Uterus (tissue), 4 donors: Measurements from ENCODE around the gene SAP30BP. TPM values are rescaled to one million over a fixed set of nuclear protein-coding genes. Genes with fewer than 3 reads are reported as not detected.
A peak's percentile ranks its signal among the peaks of the same experiment; 100 is the strongest.

Source experiments
- DNase-seq, 2 donors: peaks; one replicate each; pipeline ENCODE4 v3.0.0-alpha.2; 2019 to 2020
- H3K27ac ChIP-seq, 2 donors: fragments of 200-600 bp; sonication (generic); 1 replicate in 1 of 2; 2 replicates in 1 of 2; pipeline ENCODE4 v1.5.1; 2016 to 2018
- H3K27me3 ChIP-seq, 2 donors: fragments of 200-600 bp; sonication (generic); one replicate each; pipeline ENCODE4 v1.5.1; 2018 to 2019; ENCODE audit warnings: control low read depth in 1 of 2
- H3K36me3 ChIP-seq, 2 donors: fragments of 200-600 bp; sonication (generic); one replicate each; pipeline ENCODE4 v1.5.1; 2019; ENCODE audit warnings: control low read depth in 1 of 2
- H3K4me1 ChIP-seq, 2 donors: fragments of 200-600 bp; sonication (generic); one replicate each; pipeline ENCODE4 v1.5.1; 2018 to 2019; ENCODE audit warnings: control low read depth in 1 of 2
- H3K4me3 ChIP-seq, 2 donors: fragments of 200-600 bp; sonication (generic); 1 replicate in 1 of 2; 2 replicates in 1 of 2; pipeline ENCODE4 v1.5.1; 2018 to 2019; ENCODE audit warnings: mild to moderate bottlenecking in 1 of 2
- H3K9me3 ChIP-seq, 2 donors: fragments of 200-600 bp; sonication (generic); one replicate each; pipeline ENCODE4 v1.5.1; 2019; ENCODE audit warnings: control low read depth in 1 of 2
- CTCF ChIP-seq, 4 experiments: fragments of 200-600 bp in 2 of 4; fragments of 450-650 bp in 2 of 4; sonication (generic) in 2 of 4; IDR thresholded peaks; one replicate each; pipeline ENCODE4 v1.5.1; 2016 to 2019; ENCODE audit warnings: antibody characterized with exemption in 4 of 4, mild to moderate bottlenecking in 2 of 4, moderate library complexity in 1 of 4
- POLR2A ChIP-seq, 2 donors: fragments of 450-650 bp; IDR thresholded peaks; one replicate each; pipeline ENCODE4 v1.6.1; 2016; ENCODE audit warnings: antibody characterized with exemption in 2 of 2, mild to moderate bottlenecking in 1 of 2, moderate library complexity in 1 of 2
- intact Hi-C: fragments of 100-400 bp; cut with DNase I; formaldehyde crosslinking; loops from one replicate; pipeline ENCODE4 v1.15.1; 2023; ENCODE audit warnings: low total_unique reads
- total RNA-seq, 4 donors: library from RNA; depleted of rRNA in 3 of 4; stranded (reverse); fragments of >200 nt in 3 of 4; gene quantifications; one replicate each; pipeline versions ENCODE4 v1.1.0 to v1.2.4, GENCODE V29; 2014 to 2023
- donor health status: DM: yes; HTN: yes; CAD: no.

The SAP30BP gene
- total RNA-seq, 4 donors from 2014 or later: 14.1 to 87.7 (median 64.7) TPM

- H3K4me3 ChIP-seq: no peak overlapping the region
- H3K36me3 ChIP-seq: no peaks in the 10 kb centered on the region
- H3K27me3 ChIP-seq: no peaks in the 10 kb centered on the region
- H3K27ac ChIP-seq: no peak overlapping the region
- TF ChIP-seq POLR2A (IDR thresholded peaks at IDR 0.05) (no peak), CTCF (IDR thresholded peaks at IDR 0.05) (no peak)
- H3K9me3 ChIP-seq: no peaks in the 10 kb centered on the region
- no peaks in the 10 kb centered on the region for H3K4me1 ChIP-seq
- DNase-seq: no peak
- intact Hi-C loops: no loop called here
Measured at GRCh38 chr17:75704963-75705875, 38.1 kb downstream of the SAP30BP start.

- Histone ChIP-seq H3K4me1 (no peaks in the 10 kb centered on the region), H3K9me3 (no peaks in the 10 kb centered on the region), H3K4me3 (no peak overlapping the region), H3K36me3 (no peaks in the 10 kb centered on the region), H3K27ac (peak overlapping the region in 1 of 2 donors; percentile 59), H3K27me3 (no peaks in the 10 kb centered on the region)
- intact Hi-C loops: no loop called here
- DNase-seq: no peak
- TF ChIP-seq CTCF (IDR thresholded peaks at IDR 0.05): no peak
- no peak for TF ChIP-seq POLR2A (IDR thresholded peaks at IDR 0.05)
Measured at GRCh38 chr17:75706042-75706728, 39.0 kb downstream of the SAP30BP start.

GRCh38 chr17:75707079-75707571 is 40.0 kb downstream of the SAP30BP start:
- Histone ChIP-seq H3K27ac (peak overlapping the region; percentile 55 to 59), H3K4me3 (no peak overlapping the region), H3K27me3 (no peaks in the 10 kb centered on the region), H3K4me1 (no peaks in the 10 kb centered on the region), H3K9me3 (no peaks in the 10 kb centered on the region), H3K36me3 (no peaks in the 10 kb centered on the region)
- TF ChIP-seq POLR2A (IDR thresholded peaks at IDR 0.05): no peak
- intact Hi-C loops: no loop called here
- peak; percentile 26 to 69 for DNase-seq

- no peak for DNase-seq
- intact Hi-C loops: no loop called here
- H3K27me3 ChIP-seq: no peaks in the 10 kb centered on the region
- H3K9me3 ChIP-seq: no peaks in the 10 kb centered on the region
- H3K27ac ChIP-seq: no peak overlapping the region
- H3K36me3 ChIP-seq: no peaks in the 10 kb centered on the region
- H3K4me1 ChIP-seq: no peaks in the 10 kb centered on the region
- TF ChIP-seq POLR2A (IDR thresholded peaks at IDR 0.05) (no peak), CTCF (IDR thresholded peaks at IDR 0.05) (no peak)
- no peak overlapping the region for H3K4me3 ChIP-seq
Measured at GRCh38 chr17:75712446-75712845, 45.3 kb downstream of the SAP30BP start.

- Histone ChIP-seq H3K27ac (no peak overlapping the region), H3K36me3 (no peaks in the 10 kb centered on the region), H3K4me3 (no peak overlapping the region), H3K4me1 (peaks cover 0 to 10% of the 10 kb centered on the region in 2 donors), H3K9me3 (no peaks in the 10 kb centered on the region), H3K27me3 (peaks cover 7 to 8% of the 10 kb centered on the region in 2 donors)
- no peak for DNase-seq
- TF ChIP-seq POLR2A (IDR thresholded peaks at IDR 0.05) (no peak), CTCF (IDR thresholded peaks at IDR 0.05) (no peak)
- intact Hi-C loops: no loop called here
Measured at GRCh38 chr17:75719732-75720131, 52.6 kb downstream of the SAP30BP start.
